Measurements from ENCODE around the gene C8G. TPM values are rescaled to one million over a fixed set of nuclear protein-coding genes. Genes with fewer than 3 reads are reported as not detected.

C8G gene
- total RNA-seq = 1 to 10 TPM; 1.4 TPM
- long read RNA-seq, donor 1 = 0 reads
- long read RNA-seq, donor 2 = 0 reads

GRCh38 chr9:136944519-136945332 lies at the start of gene C8G, which contains the start of gene FBXW5:
C8G (plus strand) TSS chr9:136945243; CDS start chr9:136945321, 78 bp downstream.
FBXW5 (minus strand) TSS chr9:136944738; CDS start chr9:136944083, 655 bp downstream.
- peak; percentile 98 for DNase-seq (ENCODE audit: low spot score)
- intact Hi-C loops (cut with DNase I) = loop anchor here in 1 of 2 donors (5.0 kb wide), 3 partner anchors 57 to 152 kb away; partner anchors contain the start of genes AJM1, TMEM141 and TRAF2

DNA sequence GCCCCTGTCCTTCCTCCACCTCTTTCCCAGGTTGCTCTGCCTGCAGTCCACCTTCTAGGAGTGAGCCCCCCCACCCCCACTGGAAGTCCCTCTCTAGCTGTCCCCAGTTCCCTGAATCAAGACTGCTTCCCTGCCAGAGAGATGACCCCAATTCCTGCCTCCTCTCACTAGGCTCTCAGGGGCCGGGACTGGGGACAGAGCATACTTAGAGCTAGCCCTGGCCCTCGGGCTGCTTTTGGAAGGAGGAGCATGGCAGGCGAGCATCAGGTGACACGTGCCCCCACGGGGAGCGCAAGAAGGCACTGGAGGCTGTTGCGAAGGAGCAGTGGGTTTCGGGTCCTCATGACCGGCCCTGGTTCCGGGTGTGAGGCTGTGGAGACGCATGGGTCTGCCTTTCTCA lies 49.0 kb upstream of the C8G start:
- DNase-seq (ENCODE audit: low spot score) = no peak
- intact Hi-C loops (cut with DNase I) = no loop called here

- intact Hi-C loops (cut with DNase I) = no loop called here
- DNase-seq (ENCODE audit: low spot score) = no peak
Measured at GRCh38 chr9:136898483-136899100, 46.5 kb upstream of the C8G start.

- intact Hi-C loops (cut with DNase I) = no loop called here
- no peak for DNase-seq (ENCODE audit: low spot score)
Measured at GRCh38 chr9:136899196-136899595, 45.8 kb upstream of the C8G start.

- no peak for DNase-seq (ENCODE audit: low spot score)
- intact Hi-C loops (cut with DNase I) = no loop called here
Measured at GRCh38 chr9:136900556-136900955, 44.5 kb upstream of the C8G start.

DNA sequence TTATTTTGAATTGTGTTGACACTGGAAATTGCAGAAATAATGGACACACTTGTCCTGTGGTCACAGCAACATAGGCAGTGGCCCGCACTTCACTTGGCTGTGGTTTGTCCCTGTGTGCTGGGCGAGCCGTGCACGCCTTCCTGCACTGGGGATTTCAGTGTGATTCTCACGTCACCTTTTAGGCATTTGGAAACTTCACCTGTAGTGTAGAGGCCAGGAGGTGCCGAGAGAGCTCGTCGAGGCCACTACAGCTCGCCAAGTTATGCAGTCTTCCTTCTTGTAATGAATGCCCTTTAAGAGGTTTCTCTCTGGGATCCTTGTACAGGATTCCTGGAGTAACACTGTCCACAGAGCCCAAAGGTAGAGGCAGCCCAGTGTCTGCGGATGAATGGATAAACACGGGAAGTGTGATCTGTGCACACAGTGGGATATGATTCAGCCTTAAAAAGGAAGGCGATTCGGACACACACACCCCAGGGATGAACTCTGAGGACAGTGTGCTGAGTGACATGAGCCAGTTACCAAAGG lies 44.0 kb upstream of the C8G start:
- no peak for DNase-seq (ENCODE audit: low spot score)
- intact Hi-C loops (cut with DNase I) = no loop called here

GRCh38 chr9:136901516-136902258 lies 43.4 kb upstream of the C8G start:
- no peak for DNase-seq (ENCODE audit: low spot score)
- intact Hi-C loops (cut with DNase I) = no loop called here

DNA sequence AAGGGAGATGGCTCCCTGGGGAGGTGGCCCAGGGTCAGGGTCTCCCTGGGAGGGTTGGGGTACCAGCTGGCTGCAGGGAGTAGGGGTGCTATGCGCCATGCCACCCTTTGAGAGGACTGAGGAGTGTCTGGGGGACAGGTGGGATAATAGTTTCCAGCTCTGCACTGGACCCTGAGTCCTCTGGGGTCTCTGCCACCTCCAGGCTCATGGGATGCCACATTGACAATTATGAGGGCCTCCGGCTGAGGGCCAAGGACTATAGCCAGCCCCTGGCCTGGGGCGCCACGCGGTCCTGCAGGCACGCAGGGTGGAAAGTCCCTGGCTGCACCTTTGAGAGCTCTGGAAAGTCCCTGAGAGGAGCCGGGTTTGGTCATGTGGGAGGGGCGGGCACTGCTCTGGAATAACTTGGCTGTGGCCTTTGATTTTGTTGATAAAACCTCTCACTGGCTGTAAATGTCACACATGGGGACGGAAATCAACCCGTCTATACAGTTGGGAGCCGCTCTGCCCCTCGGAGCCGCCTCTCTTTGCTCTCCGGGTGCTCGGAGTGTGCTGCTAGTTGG lies 42.7 kb upstream of the C8G start:
- intact Hi-C loops (cut with DNase I) = no loop called here

GRCh38 chr9:136903041-136903554 lies 41.9 kb upstream of the C8G start:
- DNase-seq (ENCODE audit: low spot score) = no peak
- intact Hi-C loops (cut with DNase I) = no loop called here

More for the DNA sequence above, 42.7 kb upstream of the C8G start:
- peak; percentile 88 for DNase-seq (ENCODE audit: low spot score)

GRCh38 chr9:136906266-136906665 lies 38.8 kb upstream of the C8G start:
- intact Hi-C loops (cut with DNase I) = no loop called here
- DNase-seq (ENCODE audit: low spot score) = no peak

DNA sequence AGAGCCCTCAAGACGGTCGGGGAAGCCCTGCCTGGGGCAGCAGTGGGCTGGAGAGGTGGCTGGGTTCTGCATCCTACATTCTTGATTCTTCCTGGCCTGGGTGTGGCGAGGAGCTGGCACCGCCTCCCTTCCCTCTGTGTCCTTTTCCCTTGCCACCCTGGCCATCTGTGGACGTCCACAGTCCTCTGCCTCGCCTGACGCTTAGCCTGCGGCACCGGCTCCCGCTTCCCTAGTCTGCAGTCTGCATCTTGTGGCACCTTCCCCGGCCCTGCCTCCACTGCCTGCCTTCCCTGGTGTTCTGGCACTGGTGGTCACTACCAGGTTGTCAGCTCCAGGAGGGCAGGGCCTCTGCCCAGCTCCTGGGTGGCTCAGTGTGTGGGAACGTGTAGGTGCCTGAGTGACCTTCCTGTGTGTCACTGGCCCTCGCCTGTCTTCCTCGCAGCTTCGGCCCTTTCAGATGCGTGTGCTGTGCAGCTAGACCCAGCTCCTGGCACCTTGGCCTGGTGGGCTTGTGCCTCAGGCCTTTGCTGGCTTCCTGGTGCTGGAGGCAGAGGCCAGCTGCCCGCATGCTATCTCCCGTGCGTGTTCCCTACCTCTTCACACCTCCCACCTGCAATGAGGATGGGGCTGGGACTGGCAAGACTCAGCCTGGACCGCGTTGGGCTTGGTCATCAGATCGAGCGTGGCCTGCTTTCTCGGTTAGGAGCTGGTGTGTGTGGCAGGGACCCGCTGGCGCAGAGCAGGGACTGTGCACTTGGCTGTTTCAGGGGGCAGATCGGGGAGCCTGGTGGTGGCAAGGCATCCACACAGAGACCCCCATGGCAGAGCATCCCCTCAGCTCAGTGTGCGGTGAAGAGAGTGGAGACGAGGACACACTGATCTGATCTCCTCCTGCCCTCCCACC lies 37.8 kb upstream of the C8G start:
- intact Hi-C loops (cut with DNase I) = no loop called here

GRCh38 chr9:136910197-136910900 lies 34.7 kb upstream of the C8G start:
- intact Hi-C loops (cut with DNase I) = no loop called here
- no peak for DNase-seq (ENCODE audit: low spot score)

More for the DNA sequence above, 37.8 kb upstream of the C8G start:
- DNase-seq (ENCODE audit: low spot score) = no peak

GRCh38 chr9:136910901-136911245 lies 34.2 kb upstream of the C8G start:
- no peak for DNase-seq (ENCODE audit: low spot score)
- intact Hi-C loops (cut with DNase I) = no loop called here

DNA sequence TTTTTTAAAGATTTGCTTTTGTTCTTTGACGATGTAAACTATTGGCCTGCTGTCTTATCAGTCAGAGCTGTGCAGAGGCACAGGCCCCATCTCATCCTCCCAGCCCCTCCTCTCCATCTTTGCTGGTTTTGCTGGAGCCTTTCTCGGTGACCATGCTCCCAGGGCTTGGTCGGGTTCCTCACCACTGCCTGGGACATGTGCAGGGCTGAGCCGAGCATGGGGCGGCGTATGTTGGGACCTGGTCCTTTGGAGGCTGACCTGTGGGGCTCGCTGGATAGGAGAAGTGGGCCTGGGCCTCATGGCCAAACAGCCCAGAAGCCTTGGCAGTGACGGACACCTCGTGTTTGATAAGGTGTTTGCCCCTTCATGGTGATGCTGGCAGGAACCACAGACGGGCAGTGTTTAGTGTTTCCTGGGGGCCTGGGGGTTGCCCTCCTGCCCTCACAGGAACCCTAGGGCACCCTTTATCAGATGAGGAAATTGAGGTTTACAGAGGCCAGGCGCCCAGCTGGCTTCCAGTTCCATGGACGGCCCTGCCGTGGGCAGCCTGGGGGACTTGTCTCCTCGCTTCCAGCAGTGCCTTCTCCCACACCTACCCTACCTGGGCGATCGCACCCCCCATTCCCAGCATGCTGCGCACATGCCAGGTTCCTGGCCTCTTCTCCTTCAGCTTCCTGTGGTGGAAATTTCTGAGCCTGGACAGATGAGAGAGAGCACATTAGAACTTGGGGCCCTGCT lies 31.2 kb upstream of the C8G start:
- intact Hi-C loops (cut with DNase I) = no loop called here

DNA sequence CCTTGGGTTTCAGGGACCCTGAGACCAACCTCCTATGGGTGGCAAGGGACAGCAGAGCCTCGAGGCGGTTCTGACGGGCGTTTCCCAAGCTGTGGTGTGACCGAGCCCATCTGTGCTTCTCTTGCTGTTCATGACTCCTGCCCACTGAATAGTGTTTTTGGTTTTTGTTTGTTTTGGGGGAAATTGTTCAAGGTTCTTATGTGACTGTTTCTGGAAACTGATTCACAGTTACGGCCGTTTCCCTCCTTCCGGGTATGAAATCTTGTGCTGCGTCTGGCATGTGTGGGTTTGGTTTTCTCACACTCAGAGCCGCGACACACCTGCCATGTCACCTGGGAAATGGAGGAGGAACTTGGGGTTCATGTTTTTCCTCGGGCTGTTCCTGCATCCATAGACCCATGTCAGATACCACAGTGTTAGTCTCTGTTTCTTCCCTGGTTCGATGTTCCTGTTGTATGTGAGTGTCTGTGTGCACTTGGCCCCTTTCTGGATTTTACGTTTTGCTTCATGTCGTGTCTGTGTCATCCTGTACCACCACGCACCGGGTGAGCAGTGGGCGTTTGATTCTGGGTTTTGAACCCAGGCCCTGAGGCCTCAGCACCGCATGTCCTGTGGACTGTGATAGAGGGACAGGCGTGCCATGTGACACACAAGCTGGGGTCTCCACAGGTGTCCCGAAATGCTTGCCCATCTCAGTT lies 29.3 kb upstream of the C8G start:
- no peak for DNase-seq (ENCODE audit: low spot score)
- intact Hi-C loops (cut with DNase I) = no loop called here

More for the DNA sequence above, 31.2 kb upstream of the C8G start:
- no peak for DNase-seq (ENCODE audit: low spot score)

Measured in posterior vena cava (tissue), 2 donors.